Measurements from ENCODE around the gene H1-8.
"Not testable (repeated sequence)": the region's sequence is repeated elsewhere in the genome, so short reads cannot be mapped to it uniquely, and the experiment has no call there.

H1-8 gene

GRCh38 chr3:129506231-129506742, 36.7 kb upstream of the H1-8 start:
- Mint-ChIP-seq H3K27me3 (no peaks in the 10 kb centered on the region), H3K4me3 (no peak overlapping the region), H3K9me3 (ENCODE audit: low read depth) (no peaks in the 10 kb centered on the region)

GRCh38 chr3:129507181-129507831, 35.7 kb upstream of the H1-8 start:
- no peaks in the 10 kb centered on the region for H3K9me3 Mint-ChIP-seq (ENCODE audit: low read depth)
- H3K27ac Mint-ChIP-seq: no peak overlapping the region
- no peak overlapping the region for H3K4me3 Mint-ChIP-seq
- no peaks in the 10 kb centered on the region for H3K27me3 Mint-ChIP-seq
- H3K4me1 Mint-ChIP-seq (ENCODE audit: low read depth): no peaks in the 10 kb centered on the region
- peaks cover under 1% of the 10 kb centered on the region for H3K36me3 Mint-ChIP-seq

More at GRCh38 chr3:129506231-129506742, 36.7 kb upstream of the H1-8 start:
- Mint-ChIP-seq H3K27ac (no peak overlapping the region), H3K4me1 (ENCODE audit: low read depth) (no peaks in the 10 kb centered on the region), H3K36me3 (peaks cover 2% of the 10 kb centered on the region)

- Mint-ChIP-seq H3K36me3 (peaks cover 4% of the 10 kb centered on the region), H3K9me3 (ENCODE audit: low read depth) (no peaks in the 10 kb centered on the region), H3K4me1 (ENCODE audit: low read depth) (no peaks in the 10 kb centered on the region), H3K27me3 (no peaks in the 10 kb centered on the region), H3K27ac (no peak overlapping the region), H3K4me3 (no peak overlapping the region)
These were observed 30.4 kb upstream of the H1-8 start for GRCh38 chr3:129512595-129512994.

GRCh38 chr3:129513705-129514104, 29.3 kb upstream of the H1-8 start:
- Mint-ChIP-seq H3K4me3 (no peak overlapping the region), H3K4me1 (ENCODE audit: low read depth) (no peaks in the 10 kb centered on the region), H3K27me3 (no peaks in the 10 kb centered on the region), H3K27ac (no peak overlapping the region), H3K36me3 (peaks cover 4% of the 10 kb centered on the region), H3K9me3 (ENCODE audit: low read depth) (no peaks in the 10 kb centered on the region)

DNA sequence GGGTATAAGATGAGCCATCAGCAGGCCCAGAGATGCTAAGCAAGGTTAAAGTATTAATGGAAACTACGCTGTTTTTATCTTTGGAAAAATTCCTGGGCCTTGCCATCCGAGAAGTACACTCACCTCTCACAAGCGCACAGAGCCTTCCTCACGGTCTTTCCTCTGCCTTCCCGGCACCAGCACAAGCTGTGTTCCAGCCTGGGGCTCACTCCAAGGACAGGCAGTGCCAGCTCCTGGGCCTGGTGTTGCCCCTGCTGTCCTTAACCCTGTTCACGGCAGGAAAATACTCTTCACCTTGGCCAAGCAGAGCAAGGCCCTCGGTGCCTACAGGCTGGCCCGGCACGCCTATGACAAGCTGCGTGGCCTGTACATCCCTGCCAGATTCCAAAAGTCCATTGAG, 28.9 kb upstream of the H1-8 start:
- no peak overlapping the region for H3K4me3 Mint-ChIP-seq
- H3K27ac Mint-ChIP-seq: no peak overlapping the region
- H3K4me1 Mint-ChIP-seq (ENCODE audit: low read depth): no peaks in the 10 kb centered on the region
- H3K27me3 Mint-ChIP-seq: no peaks in the 10 kb centered on the region
- H3K36me3 Mint-ChIP-seq: peaks cover 4% of the 10 kb centered on the region
- no peaks in the 10 kb centered on the region for H3K9me3 Mint-ChIP-seq (ENCODE audit: low read depth)

DNA sequence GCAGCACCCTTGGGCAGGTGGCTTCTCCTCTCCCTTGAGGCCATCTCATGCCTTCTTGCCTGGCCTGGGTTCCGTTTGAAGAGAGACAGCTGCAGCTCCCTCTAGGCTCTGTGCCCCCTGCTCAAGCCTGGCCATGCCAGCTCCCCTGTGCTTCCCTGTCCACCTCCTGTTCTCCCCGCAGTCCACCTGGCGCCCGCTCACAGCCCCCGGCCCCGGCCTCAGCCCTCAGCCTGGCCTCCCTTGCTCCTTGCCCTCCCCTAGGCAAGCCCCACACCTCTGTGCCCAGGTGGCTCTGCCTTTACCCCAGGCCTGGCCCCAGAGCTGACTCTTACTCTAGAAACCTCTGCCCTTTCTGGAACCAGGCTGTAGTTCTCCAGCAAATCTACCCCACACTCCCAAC, 28.4 kb upstream of the H1-8 start:
- H3K27ac Mint-ChIP-seq: no peak overlapping the region
- no peaks in the 10 kb centered on the region for H3K27me3 Mint-ChIP-seq
- peaks cover 4% of the 10 kb centered on the region for H3K36me3 Mint-ChIP-seq
- no peaks in the 10 kb centered on the region for H3K4me1 Mint-ChIP-seq (ENCODE audit: low read depth)
- no peak overlapping the region for H3K4me3 Mint-ChIP-seq
- no peaks in the 10 kb centered on the region for H3K9me3 Mint-ChIP-seq (ENCODE audit: low read depth)

GRCh38 chr3:129515108-129515820, 27.7 kb upstream of the H1-8 start:
- not testable (repeated sequence) for H3K27me3 Mint-ChIP-seq; H3K36me3 Mint-ChIP-seq; H3K27ac Mint-ChIP-seq; H3K4me3 Mint-ChIP-seq; H3K4me1 Mint-ChIP-seq (ENCODE audit: low read depth); H3K9me3 Mint-ChIP-seq (ENCODE audit: low read depth)

DNA sequence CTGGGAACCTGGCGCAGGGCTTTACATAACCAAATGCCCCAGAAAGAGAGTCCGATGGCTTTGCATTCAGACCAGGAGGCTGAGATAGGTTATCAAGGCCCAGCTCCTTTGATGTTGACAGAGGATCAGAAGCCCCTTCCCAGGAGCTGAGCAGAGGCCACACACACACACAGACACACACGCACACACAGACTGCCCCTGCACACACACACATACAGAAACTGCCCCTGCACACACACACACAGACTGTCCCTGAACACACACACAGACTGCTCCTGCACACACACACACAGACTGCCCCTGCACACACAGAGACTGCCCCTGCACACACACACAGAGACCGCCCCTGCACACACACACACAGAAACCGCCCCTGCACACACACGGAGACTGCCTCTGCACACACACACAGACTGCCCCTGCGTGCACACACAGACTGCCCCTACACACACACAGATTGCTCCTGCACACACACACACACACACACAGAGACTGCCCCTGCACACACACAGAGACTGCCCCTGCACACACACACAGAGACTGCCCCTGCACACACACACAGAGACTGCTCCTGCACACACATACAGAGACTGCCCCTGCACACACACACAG, 27.0 kb upstream of the H1-8 start:
- H3K9me3 Mint-ChIP-seq (ENCODE audit: low read depth); H3K4me1 Mint-ChIP-seq (ENCODE audit: low read depth); H3K27ac Mint-ChIP-seq; H3K36me3 Mint-ChIP-seq; H3K4me3 Mint-ChIP-seq; H3K27me3 Mint-ChIP-seq: not testable (repeated sequence)

GRCh38 chr3:129517516-129517915, 25.5 kb upstream of the H1-8 start:
- Mint-ChIP-seq H3K4me1 (ENCODE audit: low read depth) (no peaks in the 10 kb centered on the region), H3K27ac (no peak overlapping the region), H3K4me3 (no peak overlapping the region), H3K27me3 (no peaks in the 10 kb centered on the region), H3K36me3 (peaks cover 2% of the 10 kb centered on the region), H3K9me3 (ENCODE audit: low read depth) (no peaks in the 10 kb centered on the region)

DNA sequence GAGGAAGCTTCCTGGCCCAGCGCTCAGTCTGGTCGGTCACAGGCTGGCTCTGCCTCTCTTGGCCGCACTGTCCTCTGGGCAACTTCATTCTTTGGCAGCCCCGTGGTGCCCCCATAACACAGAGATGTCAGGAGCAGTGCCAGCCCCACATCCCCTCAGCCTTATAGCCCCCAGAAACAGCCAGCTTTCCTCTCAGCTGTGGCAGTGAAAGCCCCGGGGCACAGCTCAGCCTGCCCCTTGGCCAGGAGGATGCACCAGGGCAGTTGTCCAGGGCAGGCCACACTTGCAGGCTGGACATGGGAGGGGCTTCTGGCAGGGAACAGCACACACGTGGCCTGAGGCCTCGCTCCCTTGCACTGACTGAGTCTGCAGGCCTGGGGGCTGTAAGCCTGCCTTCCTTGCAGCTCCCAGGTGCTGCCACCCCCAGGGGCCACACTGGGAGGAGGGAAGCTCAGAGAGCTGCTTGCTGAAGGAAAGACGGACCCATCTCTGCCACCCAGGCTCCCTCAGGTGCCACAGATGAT, 24.9 kb upstream of the H1-8 start:
- no peak overlapping the region for H3K27ac Mint-ChIP-seq
- H3K9me3 Mint-ChIP-seq (ENCODE audit: low read depth): no peaks in the 10 kb centered on the region
- no peaks in the 10 kb centered on the region for H3K27me3 Mint-ChIP-seq
- no peaks in the 10 kb centered on the region for H3K36me3 Mint-ChIP-seq
- H3K4me1 Mint-ChIP-seq (ENCODE audit: low read depth): no peaks in the 10 kb centered on the region
- H3K4me3 Mint-ChIP-seq: no peak overlapping the region

DNA sequence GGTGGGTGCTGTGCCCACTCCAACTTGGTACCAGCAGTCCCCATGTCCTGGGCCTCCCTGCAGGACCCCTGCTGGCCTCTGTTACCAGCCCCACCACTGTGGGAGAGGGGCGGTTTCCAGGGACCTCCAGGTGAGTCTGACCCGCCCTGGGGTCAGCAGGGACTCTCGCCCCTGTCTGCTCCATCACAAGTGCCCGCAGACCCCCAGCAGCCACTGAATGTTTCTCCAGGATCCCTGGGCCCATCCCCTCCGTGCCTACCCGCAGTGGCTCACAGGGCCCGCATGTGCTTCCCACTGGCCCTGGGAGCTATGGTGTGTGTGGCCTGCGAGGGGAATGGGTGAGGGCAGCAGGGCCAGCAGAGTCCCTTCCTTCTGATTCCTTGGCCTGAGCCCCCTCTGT, 24.4 kb upstream of the H1-8 start:
- Mint-ChIP-seq H3K36me3 (no peaks in the 10 kb centered on the region), H3K27me3 (no peaks in the 10 kb centered on the region), H3K4me3 (no peak overlapping the region), H3K27ac (no peak overlapping the region), H3K9me3 (ENCODE audit: low read depth) (no peaks in the 10 kb centered on the region), H3K4me1 (ENCODE audit: low read depth) (no peaks in the 10 kb centered on the region)

GRCh38 chr3:129519449-129519848, 23.5 kb upstream of the H1-8 start:
- no peaks in the 10 kb centered on the region for H3K4me1 Mint-ChIP-seq (ENCODE audit: low read depth)
- H3K36me3 Mint-ChIP-seq: no peaks in the 10 kb centered on the region
- H3K9me3 Mint-ChIP-seq (ENCODE audit: low read depth): no peaks in the 10 kb centered on the region
- H3K4me3 Mint-ChIP-seq: no peak overlapping the region
- H3K27me3 Mint-ChIP-seq: no peaks in the 10 kb centered on the region
- H3K27ac Mint-ChIP-seq: no peak overlapping the region

DNA sequence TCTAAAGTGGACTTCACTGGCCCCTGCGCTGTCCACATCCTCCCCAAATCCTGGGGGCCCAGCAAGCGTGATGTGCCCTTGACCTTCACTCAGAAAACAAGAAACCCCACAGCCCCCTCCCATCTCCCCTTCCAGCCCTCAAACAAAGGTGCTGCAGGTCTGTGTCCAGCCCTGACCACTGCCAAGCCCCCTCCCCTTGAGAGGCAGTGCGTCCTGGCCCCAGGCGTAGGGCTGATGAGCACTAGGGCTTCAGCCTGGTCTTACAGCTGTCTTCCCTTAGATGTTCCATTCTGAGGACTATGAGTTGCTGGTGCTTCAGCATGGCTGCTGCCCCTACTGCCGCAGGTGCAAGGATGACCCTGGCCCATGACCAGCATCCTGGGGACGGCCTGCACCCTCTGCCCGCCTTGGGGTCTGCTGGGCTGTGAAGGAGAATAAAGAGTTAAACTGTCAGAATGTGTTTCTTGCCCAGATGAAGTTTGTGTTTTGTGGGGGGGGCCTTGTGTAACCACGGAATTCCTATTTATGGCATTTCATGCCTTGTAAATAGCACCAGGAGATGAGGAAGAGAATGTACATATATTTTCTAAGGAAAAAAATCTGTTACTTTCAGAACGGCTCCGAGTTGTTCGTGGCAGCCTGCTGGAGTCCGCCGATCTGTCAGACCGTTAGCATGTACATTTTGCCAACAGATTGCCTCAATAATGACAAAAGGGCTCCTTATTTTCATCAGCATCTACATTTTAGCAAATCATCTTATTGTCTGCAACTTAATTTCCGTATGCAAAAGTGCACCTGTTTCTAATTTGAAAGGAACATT, 22.9 kb upstream of the H1-8 start:
- H3K4me3 Mint-ChIP-seq: no peak overlapping the region
- H3K27ac Mint-ChIP-seq: no peak overlapping the region
- H3K9me3 Mint-ChIP-seq (ENCODE audit: low read depth): no peaks in the 10 kb centered on the region
- no peaks in the 10 kb centered on the region for H3K27me3 Mint-ChIP-seq
- no peaks in the 10 kb centered on the region for H3K4me1 Mint-ChIP-seq (ENCODE audit: low read depth)
- no peaks in the 10 kb centered on the region for H3K36me3 Mint-ChIP-seq

DNA sequence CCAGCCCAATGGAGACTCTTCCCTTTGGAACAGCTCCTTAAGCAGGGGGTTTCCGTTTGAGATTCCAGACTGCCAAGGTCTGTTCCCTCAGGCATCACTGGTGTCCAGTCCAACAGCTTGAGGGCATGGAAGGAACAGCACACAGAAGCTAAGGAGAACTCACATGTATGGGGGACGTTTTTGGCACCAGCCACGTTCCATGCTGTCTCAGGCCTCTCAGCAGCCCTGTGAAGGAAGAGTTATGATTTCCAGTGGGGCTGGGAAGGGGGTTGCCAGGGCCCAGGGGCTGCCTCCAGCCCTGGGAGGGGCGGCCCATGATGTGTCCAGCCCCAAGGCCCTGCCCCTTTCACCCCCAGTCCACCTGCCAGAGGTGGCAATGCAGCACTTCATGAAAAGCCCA, 22.0 kb upstream of the H1-8 start:
- Mint-ChIP-seq H3K36me3 (no peaks in the 10 kb centered on the region), H3K27ac (no peak overlapping the region), H3K27me3 (no peaks in the 10 kb centered on the region), H3K4me1 (ENCODE audit: low read depth) (no peaks in the 10 kb centered on the region), H3K9me3 (ENCODE audit: low read depth) (no peaks in the 10 kb centered on the region), H3K4me3 (no peak overlapping the region)

DNA sequence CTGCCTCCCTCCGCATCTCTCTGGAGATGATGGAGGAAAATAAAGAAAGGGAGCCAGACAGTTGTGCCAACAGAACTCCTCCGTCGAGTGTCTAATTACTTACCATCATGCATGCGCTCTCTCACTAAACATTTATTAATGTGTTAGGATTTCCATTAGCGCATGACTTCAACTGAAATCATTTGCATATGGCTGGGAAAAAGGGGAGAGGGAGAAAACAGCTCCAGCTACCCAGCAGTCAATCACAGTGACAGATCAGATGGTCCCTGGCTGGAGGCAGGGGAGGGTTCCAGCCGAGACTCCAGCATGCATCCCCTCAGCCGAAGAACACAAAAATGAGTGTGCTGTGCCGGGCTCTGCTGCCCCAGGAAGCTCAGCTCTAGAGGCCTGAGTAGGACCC, 21.4 kb upstream of the H1-8 start:
- Mint-ChIP-seq H3K27me3 (no peaks in the 10 kb centered on the region), H3K4me1 (ENCODE audit: low read depth) (no peaks in the 10 kb centered on the region), H3K36me3 (no peaks in the 10 kb centered on the region), H3K9me3 (ENCODE audit: low read depth) (no peaks in the 10 kb centered on the region), H3K4me3 (no peak overlapping the region), H3K27ac (no peak overlapping the region)

Measured in activated naive CD8-positive, alpha-beta T cell (primary cell).